NB4 (cell line): ENCODE data around the gene GPX5.

Source experiments
- DNase-seq: peaks from one replicate; pipeline ENCODE4 v3.0.0; 2010; ENCODE audit warnings: low read depth
- H3K4me3 ChIP-seq: one replicate; pipeline ENCODE4 v1.5.1; 2011; ENCODE audit warnings: mild to moderate bottlenecking, low read depth, low read length, moderate library complexity
- MYC ChIP-seq: IDR thresholded peaks from 2 replicates; pipeline ENCODE4 v1.6.1; 2011; ENCODE audit warnings: low read depth, low read length
- POLR2A ChIP-seq: IDR thresholded peaks from 2 replicates; pipeline ENCODE4 v1.6.1; 2011; ENCODE audit warnings: mild to moderate bottlenecking; ENCODE audit not compliant: insufficient read length; ENCODE audit errors: extremely low read depth
- TF ChIP-seq, protein P1 (sequence below): IDR thresholded peaks from 2 replicates; pipeline ENCODE4 v1.6.1; 2011; ENCODE audit warnings: low read depth, low read length
- TF ChIP-seq, protein P2 (sequence below): IDR thresholded peaks from one replicate; pipeline ENCODE4 v1.5.1; 2012; ENCODE audit warnings: low read depth, low read length

The GPX5 gene, protein sequence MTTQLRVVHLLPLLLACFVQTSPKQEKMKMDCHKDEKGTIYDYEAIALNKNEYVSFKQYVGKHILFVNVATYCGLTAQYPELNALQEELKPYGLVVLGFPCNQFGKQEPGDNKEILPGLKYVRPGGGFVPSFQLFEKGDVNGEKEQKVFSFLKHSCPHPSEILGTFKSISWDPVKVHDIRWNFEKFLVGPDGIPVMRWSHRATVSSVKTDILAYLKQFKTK

DNA sequence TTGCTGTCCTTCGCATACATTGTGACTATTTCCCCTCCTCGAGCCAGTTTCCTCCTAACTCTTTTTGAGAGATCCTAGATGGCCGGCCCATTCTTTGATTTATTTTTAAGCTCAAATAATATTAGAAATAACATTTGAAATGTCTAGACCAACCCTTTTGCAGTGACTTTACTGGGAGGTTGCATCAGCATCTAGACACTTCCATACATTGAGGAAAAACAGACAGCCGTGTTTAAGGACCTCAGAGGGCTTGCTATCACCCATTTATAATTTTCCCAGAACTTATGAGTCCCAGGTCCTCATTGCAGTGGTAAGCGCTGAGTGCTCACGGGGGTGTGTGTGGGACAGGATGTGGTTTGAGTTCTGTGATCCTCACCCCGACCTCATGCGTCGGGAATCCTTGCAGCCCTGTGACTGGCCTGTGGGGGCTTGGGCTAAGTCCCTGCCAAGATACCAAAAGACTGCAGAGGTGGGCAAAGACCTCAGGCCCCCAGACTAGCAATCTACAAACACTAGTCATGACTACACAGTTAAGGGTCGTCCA, at the start of gene GPX5:
TSS of gene GPX5 (plus strand) at position 386 of the 544 bp plus-strand sequence. CDS start at position 519, 133 bp downstream.
- TF ChIP-seq, protein P1, sequence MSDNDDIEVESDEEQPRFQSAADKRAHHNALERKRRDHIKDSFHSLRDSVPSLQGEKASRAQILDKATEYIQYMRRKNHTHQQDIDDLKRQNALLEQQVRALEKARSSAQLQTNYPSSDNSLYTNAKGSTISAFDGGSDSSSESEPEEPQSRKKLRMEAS = no peak
- TF ChIP-seq, protein P2, sequence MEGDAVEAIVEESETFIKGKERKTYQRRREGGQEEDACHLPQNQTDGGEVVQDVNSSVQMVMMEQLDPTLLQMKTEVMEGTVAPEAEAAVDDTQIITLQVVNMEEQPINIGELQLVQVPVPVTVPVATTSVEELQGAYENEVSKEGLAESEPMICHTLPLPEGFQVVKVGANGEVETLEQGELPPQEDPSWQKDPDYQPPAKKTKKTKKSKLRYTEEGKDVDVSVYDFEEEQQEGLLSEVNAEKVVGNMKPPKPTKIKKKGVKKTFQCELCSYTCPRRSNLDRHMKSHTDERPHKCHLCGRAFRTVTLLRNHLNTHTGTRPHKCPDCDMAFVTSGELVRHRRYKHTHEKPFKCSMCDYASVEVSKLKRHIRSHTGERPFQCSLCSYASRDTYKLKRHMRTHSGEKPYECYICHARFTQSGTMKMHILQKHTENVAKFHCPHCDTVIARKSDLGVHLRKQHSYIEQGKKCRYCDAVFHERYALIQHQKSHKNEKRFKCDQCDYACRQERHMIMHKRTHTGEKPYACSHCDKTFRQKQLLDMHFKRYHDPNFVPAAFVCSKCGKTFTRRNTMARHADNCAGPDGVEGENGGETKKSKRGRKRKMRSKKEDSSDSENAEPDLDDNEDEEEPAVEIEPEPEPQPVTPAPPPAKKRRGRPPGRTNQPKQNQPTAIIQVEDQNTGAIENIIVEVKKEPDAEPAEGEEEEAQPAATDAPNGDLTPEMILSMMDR = no peak
- TF ChIP-seq MYC (no peak), POLR2A (no peak)
- H3K4me3 ChIP-seq = no peak within 1 kb of the TSS
- DNase-seq = peak; percentile 64

DNA sequence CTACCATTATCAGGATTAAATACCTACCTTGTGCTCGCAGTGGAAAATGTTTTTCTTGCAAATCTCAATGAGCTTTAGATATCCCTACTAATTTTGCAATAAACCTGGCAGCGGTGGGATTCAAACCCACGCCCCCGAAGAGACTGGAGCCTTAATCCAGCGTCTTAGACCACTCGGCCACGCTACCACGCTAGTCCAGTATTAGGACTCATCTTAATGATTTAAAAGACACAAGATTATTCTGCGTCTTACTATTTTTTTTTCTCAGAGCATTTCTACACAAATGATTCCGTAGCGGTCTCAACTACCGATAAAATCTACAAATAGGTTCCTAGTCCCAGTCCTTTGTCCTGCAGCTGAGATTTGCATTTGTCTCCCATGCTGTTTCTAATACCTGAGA, 47.2 kb upstream of the GPX5 start:
- no peak overlapping the region for H3K4me3 ChIP-seq
- no peak for DNase-seq
- TF ChIP-seq, protein P2 = no peak
- TF ChIP-seq POLR2A (no peak), MYC (no peak)
- TF ChIP-seq, protein P1 = no peak

DNA sequence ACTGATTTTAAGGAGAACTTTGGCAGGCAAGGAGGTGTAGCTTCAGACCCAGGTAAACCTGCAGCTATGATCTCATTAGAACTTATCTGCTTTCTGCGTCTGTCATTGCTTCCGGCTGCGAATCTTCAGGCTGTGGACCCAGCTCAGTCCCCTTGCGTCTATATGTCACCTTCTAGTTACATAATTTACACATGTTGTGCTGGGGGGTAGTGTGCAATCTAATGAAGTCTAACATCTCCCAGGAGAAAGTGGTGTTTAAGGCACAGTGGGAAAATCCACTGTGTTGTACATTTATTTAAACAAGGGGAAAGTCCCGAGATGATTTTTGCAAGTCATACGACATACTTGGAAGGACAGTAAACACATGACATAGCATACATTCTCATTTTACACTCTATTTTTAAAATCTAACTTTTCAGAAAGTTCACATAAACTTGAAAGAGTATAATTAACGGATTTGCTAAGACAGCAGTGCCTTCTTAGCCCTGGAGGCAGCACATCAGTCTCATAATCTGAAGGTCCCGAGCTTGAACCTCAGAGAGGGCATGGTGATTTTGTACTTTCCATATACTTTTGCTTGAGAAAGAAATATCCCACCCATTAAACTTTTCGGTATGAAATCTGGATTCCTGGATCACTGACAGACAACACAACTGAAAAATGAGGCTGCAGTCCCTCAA, 45.3 kb upstream of the GPX5 start:
- TF ChIP-seq MYC (no peak), POLR2A (no peak)
- TF ChIP-seq, protein P2 = no peak
- TF ChIP-seq, protein P1 = no peak
- no peak for DNase-seq

GRCh38 chr6:28485482-28485881, 40.2 kb upstream of the GPX5 start:
- DNase-seq = peak; percentile 63
- H3K4me3 ChIP-seq = no peak overlapping the region
- TF ChIP-seq, protein P1 = no peak
- TF ChIP-seq MYC (no peak), POLR2A (no peak)
- TF ChIP-seq, protein P2 = no peak

More for the DNA sequence above, 45.3 kb upstream of the GPX5 start:
- no peak overlapping the region for H3K4me3 ChIP-seq

GRCh38 chr6:28486533-28486932, 39.1 kb upstream of the GPX5 start:
- TF ChIP-seq MYC = no peak
- no peak for TF ChIP-seq POLR2A
- TF ChIP-seq, protein P2 = no peak
- TF ChIP-seq, protein P1 = no peak
- DNase-seq = no peak
- H3K4me3 ChIP-seq = no peak overlapping the region
